Breast epithelium (tissue), 4 donors: ENCODE data around the gene HBE1. TPM values are rescaled to one million over a fixed set of nuclear protein-coding genes. Genes with fewer than 3 reads are reported as not detected.

ENCODE experiments used
- DNase-seq, 2 donors: peaks; one replicate each; pipeline ENCODE4 v3.0.0-alpha.2; 2019; ENCODE audit warnings: low spot score in 2 of 2
- H3K27ac ChIP-seq, 2 donors: fragments of 200-600 bp; sonication (generic) in 1 of 2; one replicate each; pipeline ENCODE4 v1.5.1; 2016 to 2019; ENCODE audit warnings: mild to moderate bottlenecking in 1 of 2
- H3K27me3 ChIP-seq, 2 donors: fragments of 200-600 bp; sonication (generic) in 1 of 2; one replicate each; pipeline versions ENCODE4 v1.5.1 to v1.6.0; 2017 to 2019; ENCODE audit warnings: control low read depth in 1 of 2, mild to moderate bottlenecking in 1 of 2
- H3K36me3 ChIP-seq: fragments of 200-600 bp; one replicate; pipeline ENCODE4 v1.5.1; 2019
- H3K4me1 ChIP-seq, 2 donors: fragments of 200-600 bp; sonication (generic); one replicate each; pipeline ENCODE4 v1.5.1; 2016 to 2019; ENCODE audit warnings: control low read depth in 1 of 2
- H3K4me3 ChIP-seq, 3 donors: fragments of 200-600 bp; sonication (generic); 1 replicate in 2 of 3; 2 replicates in 1 of 3; pipeline ENCODE4 v1.5.1; 2016 to 2019; ENCODE audit warnings: mild to moderate bottlenecking in 3 of 3, moderate library complexity in 2 of 3
- H3K9me3 ChIP-seq, 2 donors: fragments of 200-600 bp; sonication (generic) in 1 of 2; one replicate each; pipeline ENCODE4 v1.5.1; 2016 to 2019; ENCODE audit warnings: control low read depth in 1 of 2
- POLR2A ChIP-seq: fragments of 450-650 bp; IDR thresholded peaks from one replicate; pipeline ENCODE4 v1.6.1; 2016; ENCODE audit warnings: antibody characterized with exemption, mild to moderate bottlenecking, moderate library complexity
- POLR2AphosphoS5 ChIP-seq, 3 donors: sonication (generic); formaldehyde crosslinking; IDR thresholded peaks; one replicate each; pipeline ENCODE4 v1.6.1; 2017; ENCODE audit warnings: antibody characterized with exemption in 3 of 3
- intact Hi-C: fragments of 100-400 bp; cut with DNase I; formaldehyde crosslinking; loops from one replicate; pipeline ENCODE4 v1.15.1; 2023; ENCODE audit warnings: low total_unique reads
- total RNA-seq, 3 donors: library from RNA; depleted of rRNA; stranded (reverse); fragments of >200 nt; gene quantifications; one replicate each; pipeline ENCODE4 v1.1.0, GENCODE V29; 2016
- TF ChIP-seq, protein P1 (sequence below), 3 donors: fragments of 450-650 bp; IDR thresholded peaks; one replicate each; pipeline ENCODE4 v1.5.1; 2016 to 2017; ENCODE audit warnings: antibody characterized with exemption in 3 of 3, mild to moderate bottlenecking in 3 of 3, moderate library complexity in 3 of 3

Gene HBE1
- total RNA-seq, 3 donors from 2014 or later: not detected

DNA sequence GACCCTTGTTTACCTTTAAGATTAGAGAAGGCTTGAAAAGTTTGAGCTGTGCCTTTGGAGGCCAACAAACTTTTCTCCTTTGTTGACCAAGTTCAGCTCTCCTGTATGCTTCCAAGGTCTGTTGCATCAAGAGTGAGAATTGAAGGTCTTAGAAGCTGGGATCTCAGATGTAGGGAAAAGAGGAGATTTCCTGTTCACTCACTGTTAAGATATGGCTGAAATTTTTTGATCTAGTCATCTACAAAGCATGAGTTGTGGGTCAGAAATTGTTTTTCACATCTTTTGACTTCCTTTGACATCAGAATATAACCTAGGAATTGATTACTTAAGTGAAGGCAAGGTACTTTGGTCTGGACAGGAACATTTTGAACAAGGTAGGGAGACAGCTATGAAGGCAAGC lies 20.0 kb upstream of the HBE1 start:
- TF ChIP-seq, protein P1, sequence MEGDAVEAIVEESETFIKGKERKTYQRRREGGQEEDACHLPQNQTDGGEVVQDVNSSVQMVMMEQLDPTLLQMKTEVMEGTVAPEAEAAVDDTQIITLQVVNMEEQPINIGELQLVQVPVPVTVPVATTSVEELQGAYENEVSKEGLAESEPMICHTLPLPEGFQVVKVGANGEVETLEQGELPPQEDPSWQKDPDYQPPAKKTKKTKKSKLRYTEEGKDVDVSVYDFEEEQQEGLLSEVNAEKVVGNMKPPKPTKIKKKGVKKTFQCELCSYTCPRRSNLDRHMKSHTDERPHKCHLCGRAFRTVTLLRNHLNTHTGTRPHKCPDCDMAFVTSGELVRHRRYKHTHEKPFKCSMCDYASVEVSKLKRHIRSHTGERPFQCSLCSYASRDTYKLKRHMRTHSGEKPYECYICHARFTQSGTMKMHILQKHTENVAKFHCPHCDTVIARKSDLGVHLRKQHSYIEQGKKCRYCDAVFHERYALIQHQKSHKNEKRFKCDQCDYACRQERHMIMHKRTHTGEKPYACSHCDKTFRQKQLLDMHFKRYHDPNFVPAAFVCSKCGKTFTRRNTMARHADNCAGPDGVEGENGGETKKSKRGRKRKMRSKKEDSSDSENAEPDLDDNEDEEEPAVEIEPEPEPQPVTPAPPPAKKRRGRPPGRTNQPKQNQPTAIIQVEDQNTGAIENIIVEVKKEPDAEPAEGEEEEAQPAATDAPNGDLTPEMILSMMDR (IDR thresholded peaks at IDR 0.05): no peak
- TF ChIP-seq POLR2AphosphoS5 (IDR thresholded peaks at IDR 0.05) (no peak), POLR2A (no peak)
- intact Hi-C loops: no loop called here
- H3K27ac ChIP-seq: no peak overlapping the region
- no peak for DNase-seq
- no peaks in the 10 kb centered on the region for H3K36me3 ChIP-seq
- no peak overlapping the region for H3K4me3 ChIP-seq
- no peaks in the 10 kb centered on the region for H3K9me3 ChIP-seq
- H3K27me3 ChIP-seq: no peaks in the 10 kb centered on the region
- no peaks in the 10 kb centered on the region for H3K4me1 ChIP-seq

DNA sequence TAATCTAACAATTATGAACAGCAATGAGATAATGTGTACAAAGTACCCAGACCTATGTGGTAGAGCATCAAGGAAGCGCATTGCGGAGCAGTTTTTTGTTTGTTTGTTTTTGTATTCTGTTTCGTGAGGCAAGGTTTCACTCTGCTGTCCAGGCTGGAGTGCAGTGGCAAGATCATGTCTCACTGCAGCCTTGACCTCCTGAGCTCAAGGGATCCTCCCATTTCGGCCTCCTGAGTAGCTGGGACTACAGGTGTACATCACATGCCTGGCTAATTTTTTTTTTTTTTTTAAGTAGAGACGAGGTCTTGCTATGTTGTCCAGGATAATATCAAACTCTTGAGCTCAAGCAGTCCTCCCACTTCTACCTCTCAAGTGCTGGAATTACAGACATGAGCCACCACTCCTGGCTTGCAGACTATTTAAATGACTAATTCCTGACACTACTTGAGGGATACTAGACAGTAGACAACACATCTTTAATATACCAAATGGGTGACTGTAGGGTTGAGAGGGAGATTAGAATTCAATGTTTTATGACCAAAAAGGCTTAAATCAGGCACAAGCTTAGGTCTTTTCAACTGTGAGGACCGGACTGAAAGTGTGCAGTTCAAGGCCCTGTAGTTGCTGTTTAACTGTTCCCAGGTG lies 19.3 kb upstream of the HBE1 start:
- intact Hi-C loops: no loop called here
- H3K36me3 ChIP-seq: no peaks in the 10 kb centered on the region
- no peak overlapping the region for H3K27ac ChIP-seq
- DNase-seq: no peak
- TF ChIP-seq, protein P1 (IDR thresholded peaks at IDR 0.05): no peak
- TF ChIP-seq POLR2A: no peak
- TF ChIP-seq POLR2AphosphoS5 (IDR thresholded peaks at IDR 0.05): no peak
- no peak overlapping the region for H3K4me3 ChIP-seq
- H3K27me3 ChIP-seq: no peaks in the 10 kb centered on the region
- no peaks in the 10 kb centered on the region for H3K4me1 ChIP-seq
- H3K9me3 ChIP-seq: no peaks in the 10 kb centered on the region

DNA sequence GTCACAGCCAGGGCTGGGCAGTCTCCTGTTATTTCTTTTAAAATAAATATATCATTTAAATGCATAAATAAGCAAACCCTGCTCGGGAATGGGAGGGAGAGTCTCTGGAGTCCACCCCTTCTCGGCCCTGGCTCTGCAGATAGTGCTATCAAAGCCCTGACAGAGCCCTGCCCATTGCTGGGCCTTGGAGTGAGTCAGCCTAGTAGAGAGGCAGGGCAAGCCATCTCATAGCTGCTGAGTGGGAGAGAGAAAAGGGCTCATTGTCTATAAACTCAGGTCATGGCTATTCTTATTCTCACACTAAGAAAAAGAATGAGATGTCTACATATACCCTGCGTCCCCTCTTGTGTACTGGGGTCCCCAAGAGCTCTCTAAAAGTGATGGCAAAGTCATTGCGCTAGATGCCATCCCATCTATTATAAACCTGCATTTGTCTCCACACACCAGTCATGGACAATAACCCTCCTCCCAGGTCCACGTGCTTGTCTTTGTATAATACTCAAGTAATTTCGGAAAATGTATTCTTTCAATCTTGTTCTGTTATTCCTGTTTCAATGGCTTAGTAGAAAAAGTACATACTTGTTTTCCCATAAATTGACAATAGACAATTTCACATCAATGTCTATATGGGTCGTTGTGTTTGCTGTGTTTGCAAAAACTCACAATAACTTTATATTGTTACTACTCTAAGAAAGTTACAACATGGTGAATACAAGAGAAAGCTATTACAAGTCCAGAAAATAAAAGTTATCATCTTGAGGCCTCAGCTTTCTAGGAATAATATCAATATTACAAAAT lies 18.6 kb upstream of the HBE1 start:
- intact Hi-C loops: no loop called here
- no peak overlapping the region for H3K4me3 ChIP-seq
- no peaks in the 10 kb centered on the region for H3K9me3 ChIP-seq
- no peak for TF ChIP-seq POLR2AphosphoS5 (IDR thresholded peaks at IDR 0.05)
- TF ChIP-seq POLR2A: no peak
- TF ChIP-seq, protein P1 (IDR thresholded peaks at IDR 0.05): no peak
- DNase-seq: no peak
- no peaks in the 10 kb centered on the region for H3K4me1 ChIP-seq
- no peaks in the 10 kb centered on the region for H3K36me3 ChIP-seq
- H3K27ac ChIP-seq: no peak overlapping the region
- no peaks in the 10 kb centered on the region for H3K27me3 ChIP-seq

DNA sequence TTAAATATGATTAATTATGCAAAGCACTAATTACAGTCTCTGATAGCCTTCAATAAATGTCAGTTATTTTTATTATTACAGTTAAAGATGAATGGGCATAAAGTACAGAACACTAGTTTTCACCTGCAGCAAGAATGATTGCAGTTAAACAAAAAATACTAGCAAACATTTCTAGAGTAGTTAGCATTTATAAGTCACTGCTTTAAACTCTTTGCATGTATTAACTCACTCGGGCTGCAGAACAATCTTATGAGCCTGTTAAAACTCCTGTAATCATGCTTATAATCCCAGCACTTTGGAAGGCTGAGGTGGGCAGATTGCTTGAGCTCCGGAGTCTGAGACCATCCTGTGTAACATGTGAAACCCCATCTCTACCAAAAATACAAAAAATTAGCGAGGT lies 17.2 kb upstream of the HBE1 start:
- Histone ChIP-seq H3K36me3 (no peaks in the 10 kb centered on the region), H3K4me3 (no peak overlapping the region), H3K27ac (no peak overlapping the region), H3K27me3 (no peaks in the 10 kb centered on the region), H3K4me1 (no peaks in the 10 kb centered on the region), H3K9me3 (no peaks in the 10 kb centered on the region)
- no peak for DNase-seq
- intact Hi-C loops: no loop called here
- TF ChIP-seq POLR2AphosphoS5 (IDR thresholded peaks at IDR 0.05) (no peak), POLR2A (no peak)
- TF ChIP-seq, protein P1 (IDR thresholded peaks at IDR 0.05): no peak

DNA sequence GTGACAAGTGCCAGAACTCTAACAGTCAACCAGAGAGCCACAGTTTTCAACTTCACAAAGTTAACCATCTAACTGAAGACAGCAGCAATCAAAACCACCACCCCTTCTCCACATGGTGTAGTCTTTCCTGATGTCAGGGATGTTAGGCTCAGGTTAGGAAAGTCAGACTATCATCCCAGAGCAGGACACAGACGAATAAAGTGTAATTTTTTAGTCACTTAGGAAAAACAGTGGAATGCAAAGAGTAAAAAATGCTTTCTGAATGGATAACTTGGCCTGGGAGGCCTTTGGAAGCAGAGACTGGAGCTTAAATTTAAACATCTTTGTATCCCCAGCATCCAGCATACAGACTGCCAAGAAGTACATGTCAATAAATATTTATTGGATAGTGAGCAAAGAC lies 16.6 kb upstream of the HBE1 start:
- H3K9me3 ChIP-seq: no peaks in the 10 kb centered on the region
- no peak overlapping the region for H3K27ac ChIP-seq
- TF ChIP-seq, protein P1 (IDR thresholded peaks at IDR 0.05): no peak
- TF ChIP-seq POLR2A (no peak), POLR2AphosphoS5 (IDR thresholded peaks at IDR 0.05) (no peak)
- intact Hi-C loops: no loop called here
- no peak overlapping the region for H3K4me3 ChIP-seq
- H3K27me3 ChIP-seq: no peaks in the 10 kb centered on the region
- H3K36me3 ChIP-seq: no peaks in the 10 kb centered on the region
- DNase-seq: no peak
- no peaks in the 10 kb centered on the region for H3K4me1 ChIP-seq
